Measurements from ENCODE around the gene ZFYVE27. TPM values are rescaled to one million over a fixed set of nuclear protein-coding genes. Genes with fewer than 3 reads are reported as not detected.

The ZFYVE27 gene
- 21.3 and 29.6 TPM in 2 replicates for total RNA-seq

GRCh38 chr10:97736902-97737769 is at the start of gene ZFYVE27:
Gene ZFYVE27, plus strand, starts transcription at chr10:97737128. Its CDS starts 1,350 bp downstream, at chr10:97738478.

GRCh38 chr10:97713339-97713825 is 23.5 kb upstream of the ZFYVE27 start, which contains the start of gene MARVELD1:
Gene MARVELD1, plus strand, starts transcription at chr10:97713730. Its CDS starts 147 bp downstream, at chr10:97713877.

GRCh38 chr10:97771913-97772823 is 35.2 kb downstream of the ZFYVE27 start, which contains the start of gene SFRP5:
Gene SFRP5, minus strand, starts transcription at chr10:97771999. Its CDS starts 166 bp downstream, at chr10:97771833.

Other genes with a start within 250 kb of the ZFYVE27 start
- 64.6 and 77.5 TPM in 2 replicates for gene MMS19, start 238.7 kb upstream of the ZFYVE27 start, total RNA-seq
- gene UBTD1, start 238.2 kb upstream of the ZFYVE27 start, total RNA-seq = 16.9 and 31.4 TPM in 2 replicates
- gene ANKRD2, start 164.3 kb upstream of the ZFYVE27 start, total RNA-seq = 0.85 and 2.5 TPM in 2 replicates
- gene HOGA1, start 152.7 kb upstream of the ZFYVE27 start, total RNA-seq = 0.56 and 0.58 TPM in 2 replicates
- gene C10orf62, start 147.4 kb upstream of the ZFYVE27 start, total RNA-seq = 0.19 TPM in 1 of 2 replicates, not detected in the other
- 3.7 and 5.8 TPM in 2 replicates for gene MORN4, start 103.6 kb upstream of the ZFYVE27 start, total RNA-seq
- 20.1 and 21.4 TPM in 2 replicates for gene PI4K2A, start 96.5 kb upstream of the ZFYVE27 start, total RNA-seq
- gene AVPI1, start 49.9 kb upstream of the ZFYVE27 start, total RNA-seq = 15.3 and 27.6 TPM in 2 replicates
- 15.5 and 22.8 TPM in 2 replicates for gene MARVELD1, start 23.4 kb upstream of the ZFYVE27 start, total RNA-seq
- gene SFRP5, start 34.9 kb downstream of the ZFYVE27 start, total RNA-seq = not detected in 2 replicates
- gene GOLGA7B, start 112.7 kb downstream of the ZFYVE27 start, total RNA-seq = under 0.01 TPM in 1 of 2 replicates, not detected in the other